HG02981 (cell line): ENCODE measurements around the gene ATXN1.
"Not testable (repeated sequence)": the region's sequence is repeated elsewhere in the genome, so short reads cannot be mapped to it uniquely, and the experiment has no call there.

Experiments used
- ATAC-seq: cut with Tn5 transposase; IDR thresholded peaks from one replicate; pipeline ENCODE4 v1.9.1; 2021; ENCODE audit warnings: mild to moderate bottlenecking, moderate library complexity; ENCODE audit not compliant: unreplicated experiment

ATXN1 gene

DNA sequence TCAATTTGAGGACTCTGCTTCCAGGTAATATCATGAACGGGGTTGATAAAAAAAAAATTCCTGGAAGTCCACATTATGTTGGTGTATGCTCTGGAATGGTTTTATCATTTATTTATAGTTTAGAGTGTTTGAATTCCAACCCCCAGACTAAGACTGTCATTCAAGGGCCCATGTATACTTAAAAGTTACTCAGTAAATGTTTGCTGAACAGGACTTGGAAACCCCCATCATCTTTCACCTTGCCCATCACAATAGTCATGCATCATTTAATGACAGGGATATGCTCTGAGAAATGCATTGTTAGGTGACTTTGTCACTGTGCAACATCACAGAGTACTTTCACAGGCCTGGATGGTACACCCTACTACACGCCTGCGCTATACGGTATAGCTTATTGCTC lies 104.8 kb downstream of the ATXN1 start:
- ATAC-seq = no peak

DNA sequence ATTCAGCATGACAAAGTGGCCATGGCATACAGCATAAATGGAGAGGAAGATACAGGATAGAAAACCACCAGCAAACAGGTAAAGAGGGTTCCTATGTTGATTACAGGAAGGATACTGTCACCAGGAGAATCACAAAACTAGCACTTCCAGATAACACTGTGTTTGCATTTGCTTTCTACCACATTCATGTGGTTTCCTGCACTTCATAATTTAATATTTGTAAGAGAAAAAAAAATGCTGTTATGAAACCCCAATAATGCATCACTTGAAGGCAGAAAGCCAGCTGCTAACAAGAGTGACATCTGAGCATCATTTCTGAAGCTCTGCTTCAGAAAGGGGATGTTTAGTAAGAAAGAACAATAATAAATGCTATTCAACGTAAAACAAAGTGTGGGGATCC lies 106.6 kb downstream of the ATXN1 start:
- peak; percentile 47 for ATAC-seq

DNA sequence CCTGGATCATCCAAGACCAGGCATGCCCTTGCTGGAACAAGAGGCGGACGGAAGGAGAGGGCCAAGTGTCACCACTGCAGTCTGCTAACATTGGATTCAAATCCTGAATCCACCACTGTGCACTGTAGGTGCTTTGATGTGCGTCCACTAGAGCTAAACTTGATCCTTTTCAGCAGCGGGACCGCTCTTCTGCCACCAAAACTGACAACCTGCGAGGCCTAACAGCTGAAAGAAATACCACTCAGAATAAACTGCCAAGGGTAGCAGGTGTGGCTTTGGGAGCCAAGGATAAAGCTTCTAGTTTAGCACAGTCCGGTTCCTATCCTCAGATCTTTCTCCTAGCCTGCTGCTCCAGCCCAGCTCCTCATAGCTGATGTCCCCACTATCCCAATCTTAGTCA lies 108.0 kb downstream of the ATXN1 start:
- ATAC-seq = no peak

DNA sequence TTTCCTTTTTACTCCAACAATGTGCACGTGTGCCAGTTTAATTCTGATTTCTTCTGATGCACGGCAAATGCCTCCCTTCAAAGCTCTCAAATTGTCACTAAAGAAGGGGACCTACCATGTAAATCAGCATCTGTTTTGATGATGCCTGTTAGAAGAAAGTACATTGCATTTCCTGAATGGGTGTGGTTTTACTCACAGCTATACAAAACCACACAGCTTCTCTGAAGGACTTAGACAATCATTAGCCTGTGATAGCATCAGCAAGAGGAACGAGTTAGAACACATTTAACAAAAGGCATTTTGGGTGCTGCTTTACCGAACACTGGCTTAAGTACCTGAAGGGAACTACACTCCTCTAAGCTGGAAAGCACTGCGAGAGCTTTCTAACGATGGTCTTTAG lies 109.4 kb downstream of the ATXN1 start:
- ATAC-seq = peak; percentile 93

DNA sequence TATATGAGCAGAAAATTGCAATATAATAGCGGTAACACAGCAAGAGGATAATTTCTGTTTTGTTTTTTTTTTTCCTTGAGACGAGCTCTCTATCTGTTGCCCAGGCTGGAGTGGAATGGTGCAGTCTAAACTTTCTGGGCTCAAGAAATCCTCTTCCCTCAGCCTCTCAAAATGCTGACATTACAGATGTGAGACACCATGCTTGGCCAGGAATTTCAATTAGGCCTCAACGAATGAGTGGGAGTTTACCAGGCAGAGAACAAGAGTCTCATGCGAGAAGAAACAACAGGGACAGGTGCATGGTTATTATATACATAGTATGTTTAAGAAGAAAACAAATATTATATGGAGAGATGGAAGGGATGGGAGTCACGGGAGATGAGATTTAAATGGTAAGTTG lies 111.4 kb downstream of the ATXN1 start:
- no peak for ATAC-seq

DNA sequence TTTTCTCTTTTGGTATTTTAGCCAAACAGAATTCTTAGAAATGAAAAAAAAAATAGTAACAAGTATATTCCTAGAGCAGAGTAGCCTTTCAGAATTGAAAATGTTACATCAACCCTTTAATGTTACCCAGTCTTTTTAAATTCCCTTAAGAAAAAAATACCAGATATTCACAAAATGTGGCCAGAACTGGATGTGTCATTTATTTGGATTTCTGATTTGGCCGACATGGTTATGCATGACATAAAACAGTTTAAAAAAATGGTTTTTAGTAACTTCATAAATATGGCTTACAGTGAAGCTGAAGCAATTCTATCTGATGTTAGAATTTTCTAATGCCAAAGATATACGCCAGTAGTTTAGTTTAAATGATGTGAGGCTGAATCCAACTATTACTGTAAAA lies 112.0 kb downstream of the ATXN1 start:
- ATAC-seq = no peak

DNA sequence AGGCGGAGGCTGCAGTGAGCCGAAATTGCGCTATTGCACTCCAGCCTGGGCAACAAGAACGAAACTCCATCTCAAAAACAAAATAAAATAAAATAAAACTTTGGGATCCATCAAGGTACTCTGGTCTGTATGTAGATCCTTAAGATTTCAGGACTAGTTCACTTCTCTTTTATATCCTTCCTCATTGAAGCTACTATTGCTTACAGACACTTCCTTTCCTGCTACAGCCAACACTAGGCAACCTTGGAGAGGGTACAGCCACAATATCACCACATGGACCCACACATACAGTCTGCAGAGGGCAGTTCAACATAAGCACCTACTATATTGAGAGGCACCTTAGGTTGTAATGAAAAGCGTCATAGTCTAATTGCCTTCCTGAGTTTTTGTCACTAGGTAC lies 113.3 kb downstream of the ATXN1 start:
- no peak for ATAC-seq

DNA sequence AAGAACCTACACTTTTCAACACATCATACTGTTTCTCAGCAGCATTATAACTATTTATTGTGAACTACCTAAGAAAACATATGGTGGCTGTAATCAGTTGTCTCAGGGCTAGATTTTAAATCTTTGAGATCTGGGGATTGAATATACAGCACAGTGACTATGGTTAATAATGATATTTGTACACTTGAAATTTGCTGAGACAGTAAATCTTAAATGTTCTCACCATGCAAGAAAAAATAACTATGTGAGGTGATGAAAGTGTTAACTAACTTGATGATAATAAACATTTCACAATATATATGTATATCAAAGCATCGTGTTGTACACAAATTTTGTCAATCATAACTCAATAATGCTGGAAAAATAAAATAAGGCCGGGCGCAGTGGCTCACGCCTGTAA lies 113.8 kb downstream of the ATXN1 start:
- ATAC-seq = no peak

DNA sequence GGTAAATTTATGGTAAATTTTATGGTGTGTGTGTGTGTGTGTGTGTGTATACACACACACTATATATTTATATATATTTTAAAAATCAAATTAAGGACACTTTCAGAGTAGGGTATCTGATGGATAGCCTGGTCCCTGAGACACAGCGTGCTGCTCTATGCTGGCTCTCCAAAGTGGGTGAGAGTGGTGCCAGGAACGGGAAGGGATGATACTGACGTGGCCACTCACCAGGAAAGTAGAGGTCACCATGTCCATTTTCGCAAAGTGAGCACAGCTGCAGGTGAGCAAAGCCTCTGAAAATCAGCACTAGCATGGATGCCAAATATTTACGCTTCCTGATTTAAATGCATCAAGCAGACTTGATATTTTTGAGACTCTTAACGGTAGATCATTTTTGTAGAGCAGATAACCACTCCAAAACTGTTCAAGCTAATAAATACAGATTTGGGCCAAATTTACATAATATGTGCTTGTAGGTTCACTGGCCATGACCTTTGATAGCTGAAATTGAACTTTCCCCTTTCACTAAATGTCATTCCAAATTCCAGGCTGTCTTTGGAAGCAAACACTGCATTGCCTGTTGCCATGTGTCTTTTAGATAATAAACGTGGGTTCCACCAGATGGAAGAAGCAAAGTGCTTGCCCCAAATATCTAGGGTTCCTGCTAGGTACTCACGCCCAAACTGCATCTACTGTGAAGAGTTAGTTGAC lies 116.6 kb downstream of the ATXN1 start:
- ATAC-seq = no peak

DNA sequence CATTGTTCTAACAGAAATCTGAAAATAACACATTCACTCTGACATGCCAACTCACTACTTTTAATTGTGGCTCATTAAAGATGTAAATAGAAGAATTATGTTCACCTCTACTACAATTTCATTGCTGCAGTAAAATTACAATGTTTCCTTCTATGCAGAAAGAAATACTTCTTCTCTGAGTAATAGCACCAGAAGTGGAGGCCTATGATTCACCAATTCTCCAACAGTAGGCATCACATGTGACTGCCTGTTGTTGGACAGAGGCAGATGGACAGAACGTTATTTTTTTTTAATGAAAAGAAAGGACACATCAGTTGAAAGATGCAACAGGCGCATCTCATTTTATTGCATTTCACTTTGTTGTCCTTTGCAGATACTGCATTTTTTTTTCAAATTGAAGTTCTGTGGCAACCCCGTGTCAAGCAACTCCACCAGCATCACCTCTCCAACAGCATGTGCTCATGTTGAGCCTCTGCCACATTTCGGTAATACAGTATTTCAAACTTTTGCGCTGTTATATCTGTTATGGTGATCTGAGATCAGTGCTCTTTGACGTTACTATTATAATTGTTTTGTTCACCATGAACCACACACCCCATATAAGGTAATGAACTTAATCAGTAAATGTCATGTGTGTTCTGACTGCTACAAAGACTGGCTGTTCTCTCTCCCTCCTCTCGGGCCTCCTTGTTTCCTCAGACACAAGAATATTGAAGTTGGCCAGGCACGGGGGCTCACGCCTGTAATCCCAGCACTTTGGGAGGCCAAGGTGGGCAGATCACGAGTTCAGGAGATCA lies 121.4 kb downstream of the ATXN1 start:
- no peak for ATAC-seq

DNA sequence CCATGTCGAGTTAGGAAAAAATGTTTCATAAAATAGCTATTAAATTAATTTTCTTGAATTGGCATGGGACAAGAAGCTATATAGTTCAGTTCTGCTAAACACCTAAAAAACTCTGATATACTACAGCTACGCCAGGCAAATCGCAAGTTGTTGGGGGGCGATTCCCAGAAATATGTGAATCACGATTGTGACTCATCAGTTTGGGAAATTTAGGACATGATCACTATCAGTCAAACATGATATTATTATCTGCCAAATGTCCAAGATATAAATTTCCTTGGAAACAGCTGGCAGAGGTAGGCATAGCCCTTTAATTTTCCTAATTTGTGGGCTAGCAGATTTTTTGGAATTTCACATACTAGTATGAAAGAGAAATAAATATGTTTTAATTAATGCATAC lies 123.6 kb downstream of the ATXN1 start:
- ATAC-seq = no peak

DNA sequence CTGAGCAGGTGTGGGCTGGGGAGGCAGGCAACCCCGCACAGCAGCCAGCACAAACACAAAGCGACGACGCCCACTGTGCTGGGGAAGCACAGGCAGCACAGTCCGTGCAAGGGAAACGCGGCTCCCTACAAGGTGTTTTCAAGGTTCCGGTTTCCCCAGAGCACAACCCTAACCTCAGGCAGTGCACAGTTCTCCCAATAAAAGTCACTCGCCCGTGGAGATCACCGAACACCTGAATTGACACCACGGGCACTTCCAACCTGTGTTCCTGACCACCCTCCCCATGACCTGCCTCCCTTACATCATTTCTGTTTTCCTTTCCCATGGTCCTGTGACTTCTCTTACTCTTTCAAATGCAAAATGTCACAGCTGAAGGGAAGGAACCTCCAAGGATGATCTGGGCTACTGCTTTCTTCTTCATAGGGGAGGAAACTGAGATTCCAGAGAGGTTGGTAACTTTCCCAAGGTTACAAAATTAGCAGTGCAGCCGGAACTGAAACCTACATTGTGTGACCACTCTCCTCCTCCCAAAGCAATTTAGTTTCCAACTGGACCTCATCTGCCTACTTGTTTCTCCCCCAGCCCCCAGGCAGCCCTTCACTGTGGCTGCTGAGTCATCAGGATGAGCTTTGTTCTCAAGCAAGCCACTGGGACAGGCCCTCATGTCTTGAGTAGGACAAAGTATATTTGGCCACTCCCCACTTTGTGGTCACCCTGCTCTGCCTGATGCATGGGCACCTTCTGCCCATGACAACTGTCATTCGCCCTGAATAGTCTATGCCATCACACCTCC lies 125.3 kb downstream of the ATXN1 start:
- ATAC-seq = peak; percentile 38

DNA sequence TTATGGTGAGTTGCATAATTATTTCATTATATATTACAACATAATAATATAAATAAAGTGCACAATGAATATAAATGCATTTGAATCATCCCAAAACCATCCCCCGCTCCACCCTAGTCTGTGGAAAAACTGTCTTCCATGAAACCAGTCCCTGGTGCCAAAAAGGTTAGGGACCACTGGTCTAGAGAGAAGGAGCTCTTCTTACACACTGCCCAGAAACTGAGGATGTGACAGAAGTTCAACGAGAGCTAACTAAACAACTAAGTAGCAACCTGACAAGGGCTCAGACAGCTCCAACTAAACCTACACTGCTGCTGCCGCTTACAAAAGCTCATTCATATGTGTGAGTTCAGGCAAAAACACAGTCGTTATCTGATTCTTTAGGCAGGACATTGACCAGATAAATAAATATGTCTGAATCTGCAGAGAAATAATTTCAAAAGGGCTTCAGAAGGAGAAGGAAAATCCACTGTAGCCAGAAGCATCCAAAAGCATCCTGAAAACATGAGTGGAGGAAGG lies 125.9 kb downstream of the ATXN1 start:
- ATAC-seq = no peak

DNA sequence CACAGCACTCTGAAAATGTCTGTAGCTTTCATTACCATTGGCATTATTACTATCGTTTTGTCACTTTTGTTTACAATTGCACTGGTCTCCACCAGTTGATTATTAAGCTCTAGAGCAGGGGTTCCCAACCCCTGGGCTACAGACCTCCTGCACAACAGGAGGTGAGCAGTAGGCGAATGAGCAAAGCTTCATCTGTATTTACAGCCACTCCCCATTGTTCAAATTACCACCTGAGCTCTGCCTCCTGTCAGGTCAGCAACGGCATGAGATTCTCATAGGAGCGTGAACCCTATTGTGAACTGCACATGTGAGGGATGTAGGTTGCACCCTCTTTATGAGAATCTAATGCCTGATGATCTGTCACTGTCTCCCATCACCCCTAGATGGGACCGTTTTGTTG lies 126.4 kb downstream of the ATXN1 start:
- no peak for ATAC-seq

DNA sequence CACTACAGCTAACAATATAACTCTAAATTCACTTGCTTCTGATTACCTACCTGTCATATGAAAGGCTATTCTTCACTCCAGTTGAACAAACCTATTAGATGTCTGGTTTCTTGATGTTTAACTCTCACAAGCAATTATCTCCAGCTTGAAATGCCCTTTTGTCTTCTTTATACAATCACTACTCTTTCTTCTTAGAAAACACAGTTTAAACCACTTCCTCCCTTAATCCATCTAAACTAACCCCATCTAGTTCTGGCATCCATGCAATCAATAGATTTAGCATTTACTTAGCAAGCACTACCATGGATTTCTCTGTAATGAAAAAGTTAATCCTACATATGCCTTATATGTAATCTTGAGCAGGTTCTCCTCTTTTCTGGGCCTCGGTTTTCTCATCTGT lies 127.3 kb downstream of the ATXN1 start:
- no peak for ATAC-seq

DNA sequence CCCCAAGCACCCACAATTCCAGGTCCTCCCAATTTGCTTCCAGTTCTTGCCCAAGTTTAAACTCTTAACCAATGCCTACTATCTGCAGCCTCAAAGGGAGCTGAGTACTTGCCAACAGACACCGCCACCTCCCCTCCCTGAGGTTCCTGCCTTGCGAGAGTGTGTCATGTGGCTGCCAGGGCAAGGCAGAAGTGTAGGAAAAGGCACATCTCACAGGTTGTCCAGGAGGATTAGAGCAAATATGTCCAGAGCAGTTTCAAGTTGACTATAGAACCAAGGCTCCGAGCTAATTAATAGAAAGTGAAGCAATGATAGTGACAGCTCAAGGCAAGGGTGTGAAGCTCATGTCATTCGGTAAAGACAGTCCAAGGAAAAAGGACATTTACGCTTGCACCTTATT lies 127.8 kb downstream of the ATXN1 start:
- ATAC-seq = no peak

DNA sequence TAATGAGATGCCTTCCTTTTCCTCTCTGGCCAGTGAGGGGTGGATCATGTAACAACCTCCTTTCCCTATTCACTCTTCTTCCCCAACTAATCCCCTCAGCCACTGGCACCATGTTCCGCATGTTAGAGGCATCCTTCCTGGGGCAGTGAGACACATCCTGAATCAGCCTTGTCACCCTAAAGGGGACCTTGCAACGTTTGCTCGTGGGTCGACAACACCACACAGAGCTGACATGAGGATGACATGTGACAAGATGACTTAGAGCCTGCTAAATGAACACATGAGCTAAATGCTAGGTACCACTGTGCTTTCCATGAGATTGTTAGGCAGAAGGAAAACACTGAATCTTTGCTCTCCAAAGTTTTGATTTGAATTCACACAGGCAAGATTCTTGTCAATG lies 129.2 kb downstream of the ATXN1 start:
- ATAC-seq = no peak

DNA sequence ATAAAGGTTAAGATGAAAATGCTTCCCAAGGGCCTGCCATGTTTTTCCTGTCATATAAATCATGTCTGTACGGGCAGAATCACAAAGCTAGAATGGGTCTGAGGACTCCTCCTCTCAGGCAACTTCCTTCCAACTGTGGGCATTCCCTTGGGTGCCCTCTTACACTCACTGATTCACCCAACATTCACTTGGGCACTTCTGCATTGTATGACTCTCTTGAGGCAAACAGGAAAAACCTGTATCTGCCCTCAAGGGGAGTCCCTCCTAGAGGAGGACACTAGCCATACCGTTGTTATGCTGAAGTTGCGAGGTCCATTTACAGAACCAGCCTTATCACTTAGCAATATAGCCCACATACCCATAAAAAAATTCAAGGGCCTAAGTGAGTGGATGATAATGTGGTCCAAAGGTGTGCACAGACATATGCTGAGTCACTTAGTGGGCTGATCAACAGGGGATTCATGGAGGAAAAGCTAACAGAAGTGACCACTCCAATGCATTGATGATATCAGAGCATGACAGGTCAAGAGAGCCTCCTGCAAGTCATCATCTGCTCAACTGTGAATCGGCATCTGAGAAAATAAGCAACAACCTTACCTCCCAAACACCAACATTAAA lies 131.1 kb downstream of the ATXN1 start:
- no peak for ATAC-seq

DNA sequence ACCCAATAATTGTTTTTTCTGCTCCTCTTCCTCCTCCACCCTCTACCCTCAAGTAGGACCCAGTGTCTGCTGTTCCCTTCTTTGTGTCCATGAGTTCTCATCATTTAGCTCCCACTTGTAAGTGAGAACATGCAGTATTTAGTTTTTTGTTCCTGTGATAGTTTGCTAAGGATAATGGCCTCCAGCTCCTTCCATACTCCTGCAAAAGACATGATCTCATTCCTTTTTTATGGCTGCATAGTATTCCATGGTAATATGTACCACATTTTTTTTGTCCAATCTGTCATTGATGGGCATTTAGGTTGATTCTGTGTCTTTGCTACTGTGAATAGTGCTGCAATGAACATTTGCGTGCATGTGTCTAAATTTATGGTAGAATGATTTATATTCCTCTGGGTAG lies 132.7 kb downstream of the ATXN1 start:
- not testable (repeated sequence) for ATAC-seq

DNA sequence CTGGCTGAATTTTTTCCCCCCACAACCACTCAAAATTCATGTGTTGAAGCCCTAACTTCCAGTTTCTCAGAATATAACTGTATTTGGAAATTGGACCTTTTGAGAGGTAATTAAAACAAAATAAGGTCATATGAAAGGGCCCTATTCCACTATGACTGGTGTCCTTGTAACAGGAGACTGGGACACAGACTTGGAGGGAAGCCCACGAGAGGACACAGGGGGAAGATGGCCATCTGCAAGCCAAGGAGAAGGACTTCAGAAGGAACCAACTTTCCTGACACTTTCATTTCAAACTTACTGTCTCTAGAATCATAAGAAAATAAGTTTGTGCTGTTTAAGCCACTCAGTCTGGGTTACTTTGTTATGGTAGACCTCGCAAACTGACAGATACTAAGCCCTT lies 134.6 kb downstream of the ATXN1 start:
- ATAC-seq = no peak
